Body of pancreas (tissue), 4 donors: ENCODE data around the gene SLC19A3. TPM values are rescaled to one million over a fixed set of nuclear protein-coding genes. Genes with fewer than 3 reads are reported as not detected.
"Not testable (repeated sequence)": the region's sequence is repeated elsewhere in the genome, so short reads cannot be mapped to it uniquely, and the experiment has no call there.

ENCODE experiments used
- ATAC-seq: fragments of 150-250 bp; one replicate; pipeline ENCODE4 v1.9.1; 2016
- DNase-seq, 4 donors: peaks; one replicate each; pipeline ENCODE4 v3.0.0-alpha.2; 2019
- H3K27ac ChIP-seq, 4 donors: fragments of 200-600 bp; sonication (generic); 1 replicate in 3 of 4; 2 replicates in 1 of 4; pipeline versions ENCODE4 v1.5.1 to v1.6.1; 2016 to 2019; ENCODE audit warnings: mild to moderate bottlenecking in 1 of 4, mixed read lengths in 1 of 4, moderate library complexity in 1 of 4
- H3K27me3 ChIP-seq, 2 donors: fragments of 200-600 bp; sonication (generic); one replicate each; pipeline ENCODE4 v1.6.0; 2016; ENCODE audit warnings: mild to moderate bottlenecking in 1 of 2
- H3K36me3 ChIP-seq, 2 donors: fragments of 200-600 bp; sonication (generic); replicated peaks in 1 of 2; 2 replicates each; pipeline ENCODE4 v1.5.1; 2016; ENCODE audit warnings: low read depth in 2 of 2; ENCODE audit not compliant: insufficient read depth in 1 of 2
- H3K4me1 ChIP-seq: fragments of 200-600 bp; sonication (generic); one replicate; pipeline ENCODE4 v1.6.0; 2016
- H3K4me3 ChIP-seq, 2 donors: fragments of 200-600 bp; sonication (generic); 1 replicate in 1 of 2; 2 replicates in 1 of 2; pipeline ENCODE4 v1.5.1; 2016 to 2019
- H3K9me3 ChIP-seq, 3 donors: fragments of 200-600 bp; sonication (generic); 1 replicate in 2 of 3; 2 replicates in 1 of 3; pipeline ENCODE4 v1.5.1; 2016
- POLR2A ChIP-seq, 3 donors: fragments of 450-650 bp; IDR thresholded peaks; one replicate each; pipeline ENCODE4 v1.6.1; 2016; ENCODE audit warnings: antibody characterized with exemption in 3 of 3, mild to moderate bottlenecking in 2 of 3
- WGBS, 2 donors: methylation state at CpG; one replicate each; pipeline ENCODE4 v1.1.5; 2017; 5-methylcytosine and 5-hydroxymethylcytosine counted together
- intact Hi-C: fragments of 100-400 bp; cut with DNase I; formaldehyde crosslinking; loops from one replicate; pipeline ENCODE4 v1.15.1; 2023
- total RNA-seq, 2 donors: library from RNA; depleted of rRNA; stranded (reverse); fragments of >200 nt; gene quantifications; one replicate each; pipeline ENCODE4 v1.1.0, GENCODE V29; 2016
- TF ChIP-seq, protein P1 (sequence below), 7 experiments: fragments of 450-650 bp in 4 of 7; fragments of 200-600 bp in 3 of 7; sonication (generic) in 3 of 7; IDR thresholded peaks; one replicate each; pipeline ENCODE4 v1.5.1; 2016 to 2019; ENCODE audit warnings: antibody characterized with exemption in 7 of 7

The SLC19A3 gene
- total RNA-seq, 2 donors from 2014 or later = 11.7 to 23.4 TPM

DNA sequence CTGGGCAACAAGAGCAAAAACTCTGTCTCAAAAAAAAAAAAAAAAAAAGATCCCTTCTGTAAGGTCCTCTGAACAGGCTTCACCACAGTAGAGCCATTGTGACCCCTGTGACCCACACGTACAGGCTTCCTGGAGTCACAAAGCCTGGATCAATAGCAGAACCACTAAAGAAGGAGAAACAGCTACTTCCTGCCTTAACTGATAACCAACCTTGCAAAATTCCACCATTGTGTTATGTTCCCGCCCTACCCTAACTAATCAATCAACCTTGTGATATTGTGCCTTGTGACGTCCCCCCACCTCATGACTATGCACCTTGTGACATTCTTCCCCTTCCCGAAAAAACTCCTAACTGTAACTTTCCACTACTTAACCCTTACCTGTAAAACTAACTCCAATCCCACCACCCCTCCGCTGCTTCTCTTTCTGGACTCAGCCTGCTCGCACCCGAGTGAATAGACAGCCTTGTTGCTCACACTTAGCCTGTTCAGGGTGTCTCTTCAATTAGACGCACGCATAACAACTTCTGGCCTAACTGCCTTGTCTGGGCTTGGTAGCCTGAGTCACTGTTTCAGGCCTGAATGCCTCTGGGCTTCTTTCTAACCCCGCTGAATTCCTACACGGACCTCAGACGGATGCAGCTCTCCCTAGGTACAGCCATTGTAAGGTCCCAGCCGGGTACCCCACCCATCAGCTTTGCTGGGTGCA, 41.7 kb upstream of the SLC19A3 start:
- TF ChIP-seq, protein P1, sequence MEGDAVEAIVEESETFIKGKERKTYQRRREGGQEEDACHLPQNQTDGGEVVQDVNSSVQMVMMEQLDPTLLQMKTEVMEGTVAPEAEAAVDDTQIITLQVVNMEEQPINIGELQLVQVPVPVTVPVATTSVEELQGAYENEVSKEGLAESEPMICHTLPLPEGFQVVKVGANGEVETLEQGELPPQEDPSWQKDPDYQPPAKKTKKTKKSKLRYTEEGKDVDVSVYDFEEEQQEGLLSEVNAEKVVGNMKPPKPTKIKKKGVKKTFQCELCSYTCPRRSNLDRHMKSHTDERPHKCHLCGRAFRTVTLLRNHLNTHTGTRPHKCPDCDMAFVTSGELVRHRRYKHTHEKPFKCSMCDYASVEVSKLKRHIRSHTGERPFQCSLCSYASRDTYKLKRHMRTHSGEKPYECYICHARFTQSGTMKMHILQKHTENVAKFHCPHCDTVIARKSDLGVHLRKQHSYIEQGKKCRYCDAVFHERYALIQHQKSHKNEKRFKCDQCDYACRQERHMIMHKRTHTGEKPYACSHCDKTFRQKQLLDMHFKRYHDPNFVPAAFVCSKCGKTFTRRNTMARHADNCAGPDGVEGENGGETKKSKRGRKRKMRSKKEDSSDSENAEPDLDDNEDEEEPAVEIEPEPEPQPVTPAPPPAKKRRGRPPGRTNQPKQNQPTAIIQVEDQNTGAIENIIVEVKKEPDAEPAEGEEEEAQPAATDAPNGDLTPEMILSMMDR (IDR thresholded peaks at IDR 0.05) = no peak
- no peak for TF ChIP-seq POLR2A (IDR thresholded peaks at IDR 0.05)
- Histone ChIP-seq H3K36me3 (no peaks in the 10 kb centered on the region), H3K27ac (peak overlapping the region in 2 of 4 donors; percentile 29 to 76), H3K4me3 (no peak overlapping the region), H3K4me1 (peaks cover 20% of the 10 kb centered on the region), H3K27me3 (no peaks in the 10 kb centered on the region), H3K9me3 (no peaks in the 10 kb centered on the region)
- peak in 2 of 4 donors; percentile 6 to 13 for DNase-seq
- WGBS, 2 donors = 47 to 50% methylated on average over 13 of the region's 13 CpGs
- peak; percentile 39 for ATAC-seq
- intact Hi-C loops = loop anchor here (10.0 kb wide), 2 partner anchors 95 to 625 kb away; partner anchors contain the start of gene SCYGR5

- WGBS, 2 donors = 55 to 59% methylated on average over 4 of the region's 4 CpGs
- not testable (repeated sequence) for ATAC-seq, H3K27me3 ChIP-seq, H3K27ac ChIP-seq, H3K36me3 ChIP-seq, H3K4me3 ChIP-seq, DNase-seq, H3K9me3 ChIP-seq
- peaks cover 10% of the 10 kb centered on the region for H3K4me1 ChIP-seq
- intact Hi-C loops = loop anchor here (10.0 kb wide), 1 partner anchor 91 kb away; the partner anchor contains the start of gene SCYGR5
Observed at GRCh38 chr2:227756261-227756660, 38.4 kb upstream of the SLC19A3 start.

DNA sequence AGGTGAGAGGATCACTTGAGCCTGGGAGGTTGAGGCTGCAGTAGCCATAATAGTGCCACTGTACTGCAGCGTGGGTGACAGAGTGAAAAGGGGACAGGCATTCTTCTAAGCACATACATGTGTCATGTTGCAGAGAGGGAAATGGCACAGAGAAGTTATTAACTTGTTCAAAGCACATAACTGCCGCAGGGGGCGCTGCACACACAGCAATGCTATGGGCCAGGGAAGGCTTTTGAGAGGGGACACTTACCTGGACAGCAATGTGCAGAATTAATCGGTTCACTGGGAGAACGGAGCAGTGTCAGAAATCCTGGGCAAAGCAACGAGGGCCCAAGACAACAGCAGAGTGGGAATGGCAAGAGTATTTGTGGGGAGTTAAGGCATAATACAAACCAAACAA, 30.3 kb upstream of the SLC19A3 start:
- no peak overlapping the region for H3K27ac ChIP-seq
- no peaks in the 10 kb centered on the region for H3K36me3 ChIP-seq
- WGBS, 2 donors = 47 to 53% methylated on average over 6 of the region's 6 CpGs
- H3K4me3 ChIP-seq = no peak overlapping the region
- H3K4me1 ChIP-seq = no peaks in the 10 kb centered on the region
- ATAC-seq (no peak), DNase-seq (no peak)
- intact Hi-C loops = no loop called here
- H3K9me3 ChIP-seq = no peaks in the 10 kb centered on the region
- TF ChIP-seq POLR2A (IDR thresholded peaks at IDR 0.05) = no peak
- TF ChIP-seq, protein P1 (IDR thresholded peaks at IDR 0.05) = no peak
- no peaks in the 10 kb centered on the region for H3K27me3 ChIP-seq

DNA sequence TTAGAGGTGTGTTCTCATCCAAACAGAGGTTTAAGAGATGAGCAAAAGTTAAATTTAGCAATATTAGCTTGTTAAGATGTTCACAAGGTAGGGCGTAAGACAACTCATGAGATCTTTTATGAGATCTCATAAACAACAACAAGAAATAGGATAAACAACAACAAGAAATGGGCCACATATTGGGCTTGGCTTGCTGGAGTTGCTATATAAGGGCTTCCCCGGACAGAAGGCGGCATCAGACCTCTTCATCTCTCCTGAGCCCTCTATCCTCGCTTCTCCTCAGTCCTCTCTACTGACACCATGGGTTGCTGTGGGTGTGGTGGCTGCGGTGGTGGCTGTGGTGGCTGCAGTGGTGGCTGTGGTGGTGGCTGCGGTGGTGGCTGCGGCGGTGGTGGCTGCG, 27.8 kb upstream of the SLC19A3 start, which contains the start of gene SCYGR8:
Gene SCYGR8 (plus strand): TSS at position 301 of the 400 bp plus-strand sequence. CDS start 0 bp downstream, at position 301.
- TF ChIP-seq, protein P1 (IDR thresholded peaks at IDR 0.05) = no peak
- TF ChIP-seq POLR2A (IDR thresholded peaks at IDR 0.05) = no peak
- no peaks in the 10 kb centered on the region for H3K36me3 ChIP-seq
- no peaks in the 10 kb centered on the region for H3K9me3 ChIP-seq
- DNase-seq (no peak), ATAC-seq (no peak)
- H3K27me3 ChIP-seq = no peaks in the 10 kb centered on the region
- H3K4me3 ChIP-seq = no peak within 1 kb of the TSS
- H3K4me1 ChIP-seq = no peaks in the 10 kb centered on the region
- intact Hi-C loops = no loop called here
- 74 to 77% methylated on average over 3 to 4 of the region's 9 CpGs for WGBS, 2 donors
- H3K27ac ChIP-seq = no peak within 1 kb of the TSS

DNA sequence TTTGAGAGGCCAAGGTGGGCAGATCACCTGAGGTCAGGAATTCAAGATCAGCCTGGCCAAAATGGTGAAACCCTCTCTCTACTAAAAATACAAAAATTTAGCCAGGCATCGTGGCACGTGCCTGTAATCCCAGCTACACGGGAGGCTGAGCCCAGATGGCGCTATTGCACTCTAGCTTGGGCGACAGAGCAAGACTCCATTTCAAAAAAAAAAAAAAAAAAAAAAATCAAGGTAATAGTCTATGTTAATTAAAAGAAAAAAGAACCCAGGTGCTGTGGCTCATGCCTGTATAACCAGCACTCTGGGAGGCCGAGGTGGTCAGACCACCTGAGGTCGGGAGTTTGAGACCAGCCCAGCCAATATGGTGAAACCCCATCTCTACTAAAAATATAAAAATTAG, 22.9 kb upstream of the SLC19A3 start:
- H3K4me1 ChIP-seq, H3K36me3 ChIP-seq, intact Hi-C loops, H3K27ac ChIP-seq, DNase-seq, H3K9me3 ChIP-seq, ATAC-seq, H3K4me3 ChIP-seq, H3K27me3 ChIP-seq: not testable (repeated sequence)
- WGBS, 2 donors = 55 to 71% methylated on average over 7 of the region's 7 CpGs

- Histone ChIP-seq H3K9me3 (no peaks in the 10 kb centered on the region), H3K4me3 (no peak overlapping the region), H3K27me3 (no peaks in the 10 kb centered on the region), H3K36me3 (no peaks in the 10 kb centered on the region), H3K4me1 (no peaks in the 10 kb centered on the region), H3K27ac (no peak overlapping the region)
- intact Hi-C loops = no loop called here
- DNase-seq (no peak), ATAC-seq (no peak)
- no peak for TF ChIP-seq POLR2A (IDR thresholded peaks at IDR 0.05)
- TF ChIP-seq, protein P1 (IDR thresholded peaks at IDR 0.05) = no peak
- WGBS, 2 donors = 61 to 63% methylated on average over 14 of the region's 14 CpGs
Observed at GRCh38 chr2:227739351-227739750, 21.5 kb upstream of the SLC19A3 start.
